Fibroblast of the aortic adventitia (primary cell): Measurements from ENCODE around the gene ADGRB3. TPM values are rescaled to one million over a fixed set of nuclear protein-coding genes. Genes with fewer than 3 reads are reported as not detected.

Source experiments
- DNase-seq: peaks from one replicate; pipeline ENCODE4 v3.0.0-alpha.2; 2010; ENCODE audit warnings: low read depth
- H3K4me3 ChIP-seq: 2 replicates; pipeline ENCODE4 v1.5.1; 2011; ENCODE audit warnings: low read depth, mild to moderate bottlenecking, control low read depth, low read length, moderate library complexity
- CTCF ChIP-seq: IDR thresholded peaks from 2 replicates; pipeline ENCODE4 v1.5.1; 2011; ENCODE audit warnings: mild to moderate bottlenecking, low read length, control low read depth, inconsistent platforms; ENCODE audit not compliant: insufficient read depth
- total RNA-seq: library from RNA; depleted of rRNA; stranded (reverse); fragments of >200 nt; gene quantifications from 2 replicates; pipeline ENCODE4 v1.2.3, GENCODE V29; 2012; ENCODE audit warnings: low replicate concordance

Gene ADGRB3
- total RNA-seq, 1 donor = 1.4 TPM

GRCh38 chr6:69308584-69308983, 673.5 kb downstream of the ADGRB3 start:
- DNase-seq = no peak
- H3K4me3 ChIP-seq = no peak overlapping the region
- no peak for TF ChIP-seq CTCF

DNA sequence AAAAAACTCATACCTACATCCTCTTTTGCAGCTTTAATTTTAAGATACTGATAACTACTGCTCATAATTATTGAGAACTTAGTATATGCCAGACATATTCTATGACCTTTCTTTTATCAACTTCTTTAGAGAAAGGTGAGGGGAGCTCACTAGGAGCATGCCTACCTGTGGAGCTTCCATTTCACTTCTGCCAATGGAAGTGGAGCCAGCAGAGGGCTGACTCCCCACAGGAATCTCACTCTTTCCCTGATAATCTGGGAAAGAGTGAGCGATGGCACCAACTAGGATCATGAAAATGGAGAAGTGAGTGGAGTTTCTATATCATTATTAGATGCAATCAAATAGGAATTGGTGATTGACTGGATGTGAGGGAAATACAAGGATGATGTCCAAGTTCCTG, 676.8 kb downstream of the ADGRB3 start:
- no peak for TF ChIP-seq CTCF
- no peak for DNase-seq
- H3K4me3 ChIP-seq = no peak overlapping the region

GRCh38 chr6:69314001-69314400, 678.9 kb downstream of the ADGRB3 start:
- no peak overlapping the region for H3K4me3 ChIP-seq
- DNase-seq = no peak
- TF ChIP-seq CTCF = no peak

DNA sequence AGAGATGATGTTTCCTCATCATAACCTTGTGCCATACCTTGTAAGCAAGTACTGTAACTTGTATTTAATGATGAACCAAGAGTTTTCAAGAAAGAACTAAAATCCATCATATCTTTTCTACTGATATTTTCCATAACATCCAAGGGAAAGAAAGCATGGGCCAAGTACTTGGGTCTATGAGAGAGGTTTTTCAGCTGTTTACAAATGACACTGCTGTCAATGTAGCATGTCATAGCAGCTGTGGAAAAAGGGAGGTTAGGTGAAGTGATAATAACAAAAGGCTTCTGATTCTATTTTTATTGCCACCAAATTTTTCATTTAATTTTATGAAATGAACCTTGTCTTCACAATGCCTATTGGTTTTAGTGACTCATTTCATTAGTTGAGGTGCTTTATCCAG, 679.4 kb downstream of the ADGRB3 start:
- H3K4me3 ChIP-seq = no peak overlapping the region

GRCh38 chr6:69331886-69332285, 696.8 kb downstream of the ADGRB3 start:
- no peak overlapping the region for H3K4me3 ChIP-seq
- TF ChIP-seq CTCF = no peak
- no peak for DNase-seq

More for the DNA sequence above, 679.4 kb downstream of the ADGRB3 start:
- no peak for DNase-seq
- no peak for TF ChIP-seq CTCF

GRCh38 chr6:69337311-69337710, 702.2 kb downstream of the ADGRB3 start:
- no peak for TF ChIP-seq CTCF
- no peak for DNase-seq
- no peak overlapping the region for H3K4me3 ChIP-seq

DNA sequence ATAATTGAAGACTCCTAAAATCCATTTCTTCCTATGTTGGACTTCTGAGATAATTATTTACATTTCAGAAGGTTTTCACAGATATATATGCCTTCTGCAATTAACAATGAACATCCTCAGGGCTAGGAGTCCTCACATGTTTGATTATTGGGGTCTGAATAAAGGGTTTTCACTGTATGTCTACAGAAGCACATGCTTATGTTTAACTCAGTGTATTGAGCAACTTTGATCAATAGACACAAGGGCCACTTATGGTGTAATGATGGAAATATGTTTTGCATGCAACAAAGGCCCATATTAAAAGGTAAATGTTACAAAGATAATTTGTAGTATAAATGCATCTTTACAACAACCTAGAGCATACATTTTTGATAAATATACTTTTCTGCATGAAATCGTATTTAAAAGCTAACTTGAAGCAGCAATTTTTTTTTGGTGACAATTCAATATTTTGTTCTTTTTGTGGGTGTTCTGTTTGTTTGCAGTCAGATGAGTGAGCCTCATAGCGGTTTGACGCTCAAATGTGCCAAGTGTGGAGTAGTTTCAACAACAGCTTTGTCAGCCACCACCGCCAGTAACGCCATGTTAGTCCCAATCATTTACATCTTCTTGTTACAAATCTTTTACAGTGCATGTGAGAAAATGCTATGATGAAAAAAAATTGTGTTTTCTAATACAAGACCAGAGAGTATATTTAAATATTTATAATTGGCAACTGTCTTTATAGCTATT, 703.5 kb downstream of the ADGRB3 start:
- no peak for DNase-seq
- H3K4me3 ChIP-seq = no peak overlapping the region
- no peak for TF ChIP-seq CTCF
